Measurements from ENCODE around the gene TUBG2.
A peak's percentile ranks its signal among the peaks of the same experiment; 100 is the strongest.

The TUBG2 gene

GRCh38 chr17:42673885-42674754 lies 15.0 kb downstream of the TUBG2 start:
- Histone ChIP-seq H4K91ac (ENCODE audit: low read length) (peak overlapping the region; percentile 83), H3K14ac (ENCODE audit: low read length in 2 of 2) (peak overlapping the region in 1 of 2 experiments; percentile 26), H3K9me3 (ENCODE audit: control insufficient read depth, low read length) (no peaks in the 10 kb centered on the region), H2BK12ac (ENCODE audit: low read length in 2 of 2) (peak overlapping the region; percentile 73 to 87), H3K4me1 (ENCODE audit: control insufficient read depth, insufficient read depth, low read depth, low read length) (peaks cover 51% of the 10 kb centered on the region), H2BK5ac (ENCODE audit: low read depth, low read length, poor library complexity, severe bottlenecking) (no peak overlapping the region), H3K18ac (ENCODE audit: low read depth in 1 of 2, low read length in 2 of 2) (peak overlapping the region in 1 of 2 experiments; percentile 86), H2AK5ac (ENCODE audit: low read length, severe bottlenecking) (no peak overlapping the region), H2BK120ac (ENCODE audit: low read depth, low read length) (peak overlapping the region; percentile 78), H4K8ac (ENCODE audit: low read length) (peak overlapping the region; percentile 39), H3K27ac (ENCODE audit: low read length, poor library complexity, severe bottlenecking) (no peak overlapping the region), H3K36me3 (ENCODE audit: control insufficient read depth in 1 of 2, insufficient read depth in 2 of 2, low read depth in 1 of 2, low read length in 2 of 2) (peaks cover 38 to 52% of the 10 kb centered on the region in 2 experiments), H2AFZ (ENCODE audit: low read depth, low read length) (no peak overlapping the region), H3K23ac (ENCODE audit: low read length in 2 of 2) (peak overlapping the region in 1 of 2 experiments; percentile 10), H3K4me2 (ENCODE audit: low read length, poor library complexity, severe bottlenecking) (peak overlapping the region; percentile 60), H3K4me3 (ENCODE audit: insufficient read depth in 1 of 2, low read depth in 1 of 2, low read length in 2 of 2) (peak overlapping the region; percentile 14 to 96), H3K4ac (ENCODE audit: low read depth in 1 of 2, low read length in 2 of 2) (peak overlapping the region; percentile 13 to 71), H2BK15ac (ENCODE audit: low read depth, poor library complexity, severe bottlenecking) (peak overlapping the region; percentile 85), H3K27me3 (ENCODE audit: control insufficient read depth in 1 of 2, insufficient read depth in 1 of 2, low read length in 2 of 2) (no peaks in the 10 kb centered on the region), H3K79me1 (replicated peaks; ENCODE audit: low read length, poor library complexity, severe bottlenecking) (peaks cover 38% of the 10 kb centered on the region), H3K9ac (ENCODE audit: low read length) (peak overlapping the region; percentile 60)
- DNase-seq: peak; percentile 83
- WGBS: 28% methylated on average over 26 of the region's 32 CpGs

- no peak for DNase-seq
- Histone ChIP-seq H2AFZ (ENCODE audit: low read depth, low read length) (no peak overlapping the region), H3K36me3 (ENCODE audit: control insufficient read depth in 1 of 2, insufficient read depth in 2 of 2, low read depth in 1 of 2, low read length in 2 of 2) (peaks cover 31 to 45% of the 10 kb centered on the region in 2 experiments), H3K4me1 (ENCODE audit: control insufficient read depth, insufficient read depth, low read depth, low read length) (peaks cover 52% of the 10 kb centered on the region), H3K23ac (ENCODE audit: low read length in 2 of 2) (peak overlapping the region in 1 of 2 experiments; percentile 54), H3K79me1 (replicated peaks; ENCODE audit: low read length, poor library complexity, severe bottlenecking) (peaks cover 36% of the 10 kb centered on the region), H3K4ac (ENCODE audit: low read depth in 1 of 2, low read length in 2 of 2) (peak overlapping the region in 1 of 2 experiments; percentile 71), H3K9me3 (ENCODE audit: control insufficient read depth, low read length) (no peaks in the 10 kb centered on the region), H3K14ac (ENCODE audit: low read length in 2 of 2) (peak overlapping the region in 1 of 2 experiments; percentile 11), H2BK120ac (ENCODE audit: low read depth, low read length) (peak overlapping the region; percentile 78), H2BK15ac (ENCODE audit: low read depth, poor library complexity, severe bottlenecking) (no peak overlapping the region), H4K8ac (ENCODE audit: low read length) (no peak overlapping the region), H2BK12ac (ENCODE audit: low read length in 2 of 2) (peak overlapping the region; percentile 11 to 65), H3K18ac (ENCODE audit: low read depth in 1 of 2, low read length in 2 of 2) (peak overlapping the region; percentile 52 to 97), H3K9ac (ENCODE audit: low read length) (peak overlapping the region; percentile 91), H4K91ac (ENCODE audit: low read length) (peak overlapping the region; percentile 64), H3K27me3 (ENCODE audit: control insufficient read depth in 1 of 2, insufficient read depth in 1 of 2, low read length in 2 of 2) (no peaks in the 10 kb centered on the region), H2AK5ac (ENCODE audit: low read length, severe bottlenecking) (no peak overlapping the region), H3K4me2 (ENCODE audit: low read length, poor library complexity, severe bottlenecking) (peak overlapping the region; percentile 98), H3K27ac (ENCODE audit: low read length, poor library complexity, severe bottlenecking) (no peak overlapping the region), H3K4me3 (ENCODE audit: insufficient read depth in 1 of 2, low read depth in 1 of 2, low read length in 2 of 2) (peak overlapping the region; percentile 82 to 96), H2BK5ac (ENCODE audit: low read depth, low read length, poor library complexity, severe bottlenecking) (no peak overlapping the region)
- 50% methylated on average over 8 of the region's 9 CpGs for WGBS
These were observed 15.8 kb downstream of the TUBG2 start for GRCh38 chr17:42674755-42675347.

GRCh38 chr17:42675348-42675964 lies 16.4 kb downstream of the TUBG2 start:
- Histone ChIP-seq H2AK5ac (ENCODE audit: low read length, severe bottlenecking) (no peak overlapping the region), H2BK15ac (ENCODE audit: low read depth, poor library complexity, severe bottlenecking) (peak overlapping the region; percentile 74), H2BK5ac (ENCODE audit: low read depth, low read length, poor library complexity, severe bottlenecking) (no peak overlapping the region), H3K4me2 (ENCODE audit: low read length, poor library complexity, severe bottlenecking) (peak overlapping the region; percentile 98), H3K23ac (ENCODE audit: low read length in 2 of 2) (peak overlapping the region in 1 of 2 experiments; percentile 97), H3K27me3 (ENCODE audit: control insufficient read depth in 1 of 2, insufficient read depth in 1 of 2, low read length in 2 of 2) (no peaks in the 10 kb centered on the region), H2BK120ac (ENCODE audit: low read depth, low read length) (no peak overlapping the region), H3K27ac (ENCODE audit: low read length, poor library complexity, severe bottlenecking) (no peak overlapping the region), H3K79me1 (replicated peaks; ENCODE audit: low read length, poor library complexity, severe bottlenecking) (peaks cover 38% of the 10 kb centered on the region), H4K8ac (ENCODE audit: low read length) (peak overlapping the region; percentile 59), H2AFZ (ENCODE audit: low read depth, low read length) (no peak overlapping the region), H3K18ac (ENCODE audit: low read depth in 1 of 2, low read length in 2 of 2) (peak overlapping the region; percentile 91 to 97), H2BK12ac (ENCODE audit: low read length in 2 of 2) (peak overlapping the region in 1 of 2 experiments; percentile 57), H3K4ac (ENCODE audit: low read depth in 1 of 2, low read length in 2 of 2) (peak overlapping the region; percentile 35 to 50), H3K4me3 (ENCODE audit: insufficient read depth in 1 of 2, low read depth in 1 of 2, low read length in 2 of 2) (peak overlapping the region; percentile 82 to 96), H3K36me3 (ENCODE audit: control insufficient read depth in 1 of 2, insufficient read depth in 2 of 2, low read depth in 1 of 2, low read length in 2 of 2) (peaks cover 28 to 39% of the 10 kb centered on the region in 2 experiments), H3K14ac (ENCODE audit: low read length in 2 of 2) (peak overlapping the region in 1 of 2 experiments; percentile 98), H3K9me3 (ENCODE audit: control insufficient read depth, low read length) (no peaks in the 10 kb centered on the region), H3K9ac (ENCODE audit: low read length) (peak overlapping the region; percentile 91), H3K4me1 (ENCODE audit: control insufficient read depth, insufficient read depth, low read depth, low read length) (peaks cover 52% of the 10 kb centered on the region), H4K91ac (ENCODE audit: low read length) (no peak overlapping the region)
- 4% methylated on average over 6 of the region's 27 CpGs for WGBS
- DNase-seq: no peak
